GM19324 (cell line): ENCODE results near the gene CDR2.
"Not testable (repeated sequence)": the region's sequence is repeated elsewhere in the genome, so short reads cannot be mapped to it uniquely, and the experiment has no call there.

Experiments used
- ATAC-seq: cut with Tn5 transposase; IDR thresholded peaks from one replicate; pipeline ENCODE4 v1.9.1; 2021; ENCODE audit warnings: mild to moderate bottlenecking, moderate library complexity; ENCODE audit not compliant: unreplicated experiment, low FRiP score

The CDR2 gene

DNA sequence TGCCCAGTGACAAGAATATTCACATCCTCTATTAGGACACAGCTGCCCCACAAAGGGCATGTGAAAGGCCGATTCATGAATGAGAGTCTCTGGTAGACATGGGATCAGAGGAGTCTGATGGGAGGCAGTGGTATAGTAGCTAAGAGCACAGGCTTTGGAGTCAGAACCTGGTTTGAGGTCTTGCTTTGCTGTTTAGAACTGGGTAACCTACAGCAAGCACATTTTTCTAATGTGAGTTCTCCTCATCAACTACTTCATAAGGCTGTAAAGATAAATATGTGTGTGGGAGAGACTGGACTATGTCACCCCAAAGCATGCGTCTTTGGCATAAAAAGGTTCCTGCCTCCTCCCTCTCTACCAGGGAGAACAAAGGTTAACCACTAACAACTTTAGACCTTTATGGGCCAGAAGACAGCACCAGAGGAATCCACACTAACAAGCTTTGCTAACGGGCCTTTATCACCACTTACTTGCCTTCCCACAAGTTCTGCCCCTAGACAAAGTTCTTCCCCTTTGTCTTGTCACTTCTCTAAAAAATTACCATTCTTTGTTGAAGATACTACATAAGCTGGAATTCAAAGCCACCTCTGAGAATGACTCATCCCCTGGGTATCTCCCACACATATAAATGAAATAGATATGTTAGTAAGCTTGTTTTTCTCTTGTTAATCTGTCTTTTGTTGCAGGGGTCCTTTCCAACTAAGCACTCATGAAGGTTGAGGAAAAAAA, 21.1 kb downstream of the CDR2 start:
- no peak for ATAC-seq

DNA sequence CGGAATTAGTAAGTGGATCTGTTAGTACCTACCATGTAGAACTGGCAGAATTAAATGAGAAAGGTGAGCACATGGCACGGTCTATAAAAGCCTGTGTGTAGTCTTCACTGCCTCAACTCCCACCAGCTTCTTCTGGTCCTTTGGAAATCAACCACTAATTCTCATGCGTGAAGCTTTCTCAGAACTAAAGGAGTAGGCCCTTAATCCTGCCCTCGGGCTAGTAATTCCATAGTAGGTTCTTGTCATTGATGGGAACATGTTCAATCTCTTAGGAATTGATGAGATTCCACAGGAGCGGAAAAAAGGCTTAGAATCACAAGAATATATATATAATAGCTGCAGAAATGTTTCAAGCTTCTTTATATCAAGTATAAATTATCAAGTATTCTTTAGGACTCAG, 21.7 kb downstream of the CDR2 start:
- ATAC-seq, result no peak

DNA sequence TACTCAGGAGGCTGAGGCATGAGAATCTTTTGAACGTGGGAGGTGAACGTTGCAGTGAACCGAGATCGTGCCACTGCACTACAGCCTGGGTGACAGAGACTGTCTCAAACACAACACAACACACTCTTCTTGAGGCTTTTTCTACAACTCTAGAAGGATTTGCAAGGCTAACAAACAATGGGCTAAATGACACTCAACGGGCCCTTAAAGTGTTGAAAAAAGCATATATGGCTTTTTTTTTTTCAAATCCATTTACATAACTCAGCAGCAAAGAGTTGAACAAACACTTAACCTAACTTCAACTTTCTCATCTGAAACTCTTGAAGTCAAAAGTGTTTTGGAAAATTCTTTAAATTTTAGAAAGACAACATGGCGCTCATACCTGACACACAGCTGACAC, 22.3 kb downstream of the CDR2 start:
- ATAC-seq, result no peak

DNA sequence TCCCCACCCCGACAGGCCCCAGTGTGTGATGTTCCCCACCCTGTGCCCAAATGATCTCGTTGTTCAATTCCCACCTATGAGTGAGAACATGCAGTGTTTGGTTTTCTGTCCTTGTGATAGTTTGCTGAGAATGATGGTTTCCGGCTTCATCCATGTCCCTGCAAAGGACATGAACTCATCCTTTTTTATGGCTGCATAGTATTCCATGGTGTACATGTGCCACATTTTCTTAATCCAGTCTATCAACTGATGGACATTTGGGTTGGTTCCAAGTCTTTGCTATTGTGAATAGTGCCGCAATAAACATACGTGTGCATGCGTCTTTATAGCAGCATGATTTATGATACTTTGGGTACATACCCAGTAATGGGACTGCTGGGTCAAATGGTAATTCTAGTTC, 23.4 kb downstream of the CDR2 start:
- not testable (repeated sequence) for ATAC-seq

DNA sequence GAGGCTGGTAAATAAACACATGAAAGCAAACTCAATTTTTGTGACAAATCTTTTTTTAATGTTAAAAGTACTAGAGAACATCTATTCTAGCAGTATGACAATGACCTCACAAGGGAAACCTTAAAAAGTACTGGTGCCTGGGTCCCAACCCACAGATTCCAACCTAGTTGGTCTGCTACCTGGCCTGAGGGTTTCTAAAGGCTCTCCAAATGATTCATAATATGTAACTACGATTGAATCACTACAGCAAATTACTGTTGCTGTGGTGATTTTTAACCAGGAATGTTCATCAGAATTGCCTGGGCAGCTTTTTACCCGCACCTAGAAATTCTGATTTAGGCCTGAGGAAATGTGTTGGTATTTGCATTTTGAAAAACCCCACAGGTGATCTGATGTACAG, 26.1 kb downstream of the CDR2 start:
- no peak for ATAC-seq

DNA sequence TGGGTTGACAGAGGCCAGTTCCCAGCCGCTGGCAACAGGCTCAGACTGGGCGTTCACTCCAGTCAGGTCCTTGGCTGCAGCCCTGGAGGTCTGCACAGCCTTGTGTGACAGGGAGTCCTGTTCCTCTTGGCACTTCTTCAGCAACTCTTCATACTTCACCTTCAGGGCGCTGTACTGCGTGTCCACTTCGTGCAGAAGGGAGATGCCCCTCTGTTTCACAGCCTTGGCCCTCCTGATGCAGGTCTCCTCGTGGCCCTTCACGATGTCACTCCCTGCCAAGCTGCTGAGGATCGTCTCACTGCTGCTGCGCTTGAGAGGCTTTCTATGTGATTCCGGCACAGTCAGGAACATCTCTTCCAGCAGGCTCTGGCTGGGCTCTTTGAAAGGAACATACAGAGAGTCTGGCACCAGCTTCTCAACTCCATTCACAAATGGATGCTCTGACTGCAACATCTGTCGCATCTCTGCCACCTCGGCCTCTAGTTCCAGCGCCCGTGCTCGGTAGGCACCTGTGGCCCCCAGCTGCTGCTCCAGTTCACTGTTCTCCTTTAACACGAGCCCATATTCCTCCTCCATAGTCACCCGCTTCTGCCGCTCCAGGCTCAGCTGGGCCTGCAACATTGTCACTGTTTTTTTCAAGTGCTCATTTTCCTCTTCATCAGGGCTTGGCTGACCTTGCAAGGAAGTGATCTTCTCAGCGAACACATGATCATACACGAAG, 27.2 kb downstream of the CDR2 start:
- ATAC-seq, result no peak

DNA sequence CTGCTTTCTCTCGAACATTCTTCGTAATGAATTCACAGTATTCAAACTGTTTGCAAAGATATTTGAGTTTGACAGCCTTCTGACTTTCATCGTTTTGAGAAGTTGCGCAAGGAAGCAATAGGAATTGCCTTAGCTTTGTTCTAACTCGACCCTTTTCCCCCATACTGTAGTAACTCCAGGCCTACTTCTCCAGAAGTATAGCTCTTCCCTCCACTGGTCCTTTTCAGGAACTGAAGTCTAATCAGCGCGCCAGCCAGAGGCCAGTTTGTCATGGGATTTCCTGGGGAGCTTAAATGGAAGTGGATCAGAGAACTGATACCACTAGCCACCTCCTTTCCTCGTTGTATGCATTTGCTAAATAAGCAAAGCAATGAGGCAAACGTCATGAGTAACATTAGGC, 27.9 kb downstream of the CDR2 start:
- ATAC-seq, result no peak

DNA sequence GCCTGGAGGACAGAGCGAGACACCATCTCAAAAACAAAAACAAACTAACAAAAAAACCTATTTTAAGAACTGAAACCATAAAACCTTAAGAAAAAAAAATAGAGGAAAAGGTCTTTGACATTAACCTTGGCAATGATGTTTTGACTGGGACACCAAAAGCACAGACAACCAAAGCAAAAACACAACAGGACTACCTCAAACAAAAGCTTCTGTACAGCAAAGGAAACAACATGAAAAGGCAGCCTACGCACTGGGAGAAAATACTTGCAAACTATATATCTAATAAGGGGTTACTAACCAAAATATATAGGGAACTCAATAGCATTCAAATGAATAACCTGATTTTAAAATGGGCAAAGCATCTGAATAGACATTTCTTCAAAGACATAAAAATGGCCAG, 32.3 kb downstream of the CDR2 start:
- no peak for ATAC-seq

DNA sequence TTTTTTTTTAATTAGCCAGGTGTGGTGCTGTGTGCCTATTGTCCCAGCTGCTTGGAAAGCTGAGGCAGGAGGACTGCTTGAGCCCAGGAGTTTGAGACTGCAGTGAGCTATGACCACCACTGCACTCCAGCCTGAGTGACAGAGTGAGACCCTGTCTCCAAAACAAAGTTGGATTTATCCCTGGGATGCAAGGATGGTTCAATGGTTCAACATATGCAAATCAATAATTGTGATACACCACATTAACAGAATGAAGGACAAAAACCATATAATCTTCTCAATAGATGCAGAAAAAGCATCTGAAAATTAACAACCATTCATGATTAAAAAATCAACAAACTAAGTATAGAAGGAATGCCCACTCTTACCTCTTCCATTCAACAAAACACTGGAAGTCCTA, 33.5 kb downstream of the CDR2 start:
- ATAC-seq, result no peak

DNA sequence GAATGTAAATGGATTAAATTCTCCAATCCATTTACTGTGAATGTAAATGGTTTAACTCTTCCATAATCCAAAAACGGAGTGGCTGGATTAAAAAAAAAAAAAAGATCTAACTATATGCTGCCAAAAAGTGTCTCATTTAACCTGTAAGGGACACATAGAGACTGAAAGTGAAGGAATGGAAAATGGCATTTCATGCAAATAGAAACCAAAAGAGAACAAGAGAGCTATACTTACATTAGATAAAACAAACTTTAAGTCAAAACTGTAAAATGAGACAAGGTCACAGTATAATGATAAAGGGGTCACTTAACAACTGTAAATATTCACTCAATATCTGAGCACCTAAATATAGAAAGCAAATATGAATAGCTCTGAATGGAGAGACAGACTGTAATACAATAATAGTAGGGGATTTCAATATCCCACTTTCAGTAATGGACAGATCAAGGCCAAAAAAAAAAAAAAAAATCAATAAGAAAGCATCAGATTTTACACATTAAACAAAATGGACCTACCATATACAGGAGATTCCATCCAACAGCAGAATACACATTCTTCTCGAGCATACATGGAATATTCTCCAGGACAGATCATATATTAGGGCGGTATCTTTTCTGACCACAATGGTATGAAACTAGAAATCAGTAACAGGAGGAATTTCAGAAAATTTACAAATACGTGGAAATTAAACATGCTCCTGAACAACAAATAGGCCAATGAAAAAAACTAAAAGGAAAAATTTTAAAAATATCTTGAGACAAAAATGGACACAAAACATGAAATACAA, 36.4 kb downstream of the CDR2 start:
- ATAC-seq, result no peak

DNA sequence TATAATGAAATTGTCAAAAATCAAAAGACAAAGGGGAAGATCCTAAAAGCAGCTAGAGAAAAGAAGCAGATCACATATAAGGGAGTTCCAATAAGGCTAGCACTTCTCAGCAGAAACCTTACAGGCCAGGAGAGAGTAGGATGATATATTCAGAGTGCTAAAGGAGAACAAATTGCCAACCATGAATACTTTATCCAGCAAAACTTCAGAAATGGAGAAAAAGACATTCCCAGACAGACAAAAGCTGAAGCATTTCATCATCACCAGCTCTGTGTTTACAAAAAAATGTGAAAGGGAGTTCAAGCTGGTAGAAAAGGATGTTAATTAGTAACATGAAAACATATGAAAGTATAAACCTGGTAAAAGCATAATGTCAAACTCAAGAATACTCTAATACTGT, 37.4 kb downstream of the CDR2 start:
- ATAC-seq, result no peak

DNA sequence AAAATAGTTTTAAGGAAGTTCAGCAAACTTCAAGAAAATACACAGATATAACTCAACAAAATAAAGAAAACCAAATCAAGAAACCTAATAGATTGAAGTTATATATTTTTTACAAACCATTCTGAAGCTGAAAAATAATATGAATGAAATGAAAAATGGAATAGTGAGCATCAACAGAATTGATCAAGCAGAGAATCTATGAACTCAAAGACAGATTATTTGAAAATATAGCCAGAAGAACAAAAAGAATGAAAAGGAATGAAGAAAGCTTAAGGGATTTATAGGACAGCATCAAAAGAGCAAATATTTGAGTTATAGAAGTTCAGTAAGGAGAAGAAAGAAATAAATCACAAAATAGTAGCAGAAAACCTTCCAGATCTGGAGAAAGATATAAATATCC, 37.8 kb downstream of the CDR2 start:
- no peak for ATAC-seq

DNA sequence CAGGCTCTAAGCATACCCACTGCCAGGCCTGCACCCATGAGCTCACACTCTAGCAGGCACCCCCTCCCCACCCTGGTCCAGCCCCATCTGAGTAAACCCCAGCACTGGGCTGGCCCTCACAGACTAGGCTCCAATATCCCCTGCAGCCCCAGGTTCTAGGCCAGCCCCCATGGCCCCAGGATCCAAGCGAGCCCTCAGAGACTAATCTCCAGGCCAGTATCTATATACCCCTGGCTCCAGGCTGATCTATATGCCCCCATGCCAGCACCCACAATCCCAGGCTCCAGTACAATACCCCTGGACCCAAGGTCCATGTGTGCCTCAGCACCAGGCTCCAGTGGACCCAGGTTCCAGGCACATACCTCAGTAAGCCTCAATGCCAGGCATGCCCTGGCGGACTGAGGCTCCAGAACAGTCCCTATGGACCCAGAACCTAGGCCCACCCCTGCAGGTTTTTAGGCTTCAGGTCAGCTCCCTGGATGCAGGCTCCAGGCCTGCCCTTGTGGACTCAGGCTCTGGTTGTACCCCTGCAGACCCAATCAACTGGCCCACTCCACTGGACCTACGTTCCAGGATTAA, 38.7 kb downstream of the CDR2 start:
- no peak for ATAC-seq

DNA sequence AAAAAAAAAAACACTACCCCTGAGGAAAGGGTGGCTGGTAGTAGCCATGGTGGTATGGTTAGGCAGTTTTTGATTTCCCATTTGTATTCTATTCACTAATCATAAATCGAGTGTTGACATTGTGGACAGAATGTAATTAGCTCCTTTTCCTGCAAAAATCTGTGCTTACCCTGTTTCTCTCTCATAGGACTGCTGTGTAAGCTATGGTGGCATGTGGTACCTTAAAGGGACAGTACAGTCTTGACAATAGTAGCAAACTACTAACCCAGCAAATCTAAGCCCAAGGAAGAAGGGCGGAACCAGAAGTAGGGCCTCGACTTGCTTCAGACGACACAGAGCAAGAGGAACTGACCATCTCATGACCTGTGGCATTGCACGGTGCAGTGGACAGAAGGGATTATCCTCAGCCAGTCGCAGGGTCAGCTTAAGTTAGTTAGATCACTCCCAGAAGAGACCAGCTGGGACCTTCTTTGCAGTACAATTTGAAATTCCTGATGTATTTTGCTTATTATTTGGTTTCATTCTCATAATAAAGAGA, 40.9 kb downstream of the CDR2 start:
- no peak for ATAC-seq

DNA sequence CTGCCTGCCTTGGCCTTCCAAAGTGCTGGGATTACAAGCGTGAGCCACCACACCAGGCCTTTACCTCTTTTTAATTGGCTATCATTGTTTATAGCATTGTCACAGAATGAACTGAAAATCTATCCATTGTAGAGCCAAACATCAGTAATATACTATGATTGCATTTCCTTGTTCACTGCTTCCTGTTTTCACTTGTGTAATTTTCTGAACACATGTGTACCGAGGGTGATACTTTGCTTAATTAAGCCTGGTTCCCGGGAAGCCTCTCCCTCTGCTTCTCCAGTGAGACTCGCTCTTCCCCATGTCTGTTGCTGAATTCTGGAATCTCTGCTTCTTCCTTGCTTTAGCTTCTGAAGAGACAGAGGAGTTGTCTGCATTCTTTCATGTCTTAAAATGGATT, 44.1 kb downstream of the CDR2 start:
- no peak for ATAC-seq

DNA sequence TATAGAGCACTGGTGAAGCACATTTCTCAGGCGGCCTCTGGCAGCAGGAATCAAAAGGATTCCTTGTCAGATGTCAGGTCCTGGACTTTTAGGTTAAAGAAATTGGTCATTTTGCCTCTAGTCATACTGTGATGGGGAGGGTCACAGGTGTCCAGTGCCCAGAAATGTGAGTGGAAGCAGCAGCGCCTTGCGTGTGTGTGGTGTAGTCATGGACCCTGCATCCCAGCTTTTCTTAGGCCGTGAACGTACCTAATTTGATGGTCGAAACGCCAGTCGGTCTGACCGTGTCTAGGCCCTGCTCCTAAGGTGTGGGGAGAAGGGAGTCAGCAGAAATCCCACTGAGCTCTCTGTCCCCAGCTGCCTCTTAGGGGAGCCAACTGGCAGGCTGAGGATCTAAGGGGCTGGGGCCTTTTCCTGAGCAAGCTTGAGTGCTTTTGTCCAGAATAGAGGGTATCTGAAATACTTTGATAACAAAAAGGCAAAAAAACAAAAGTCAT, 45.2 kb downstream of the CDR2 start:
- ATAC-seq, result no peak

DNA sequence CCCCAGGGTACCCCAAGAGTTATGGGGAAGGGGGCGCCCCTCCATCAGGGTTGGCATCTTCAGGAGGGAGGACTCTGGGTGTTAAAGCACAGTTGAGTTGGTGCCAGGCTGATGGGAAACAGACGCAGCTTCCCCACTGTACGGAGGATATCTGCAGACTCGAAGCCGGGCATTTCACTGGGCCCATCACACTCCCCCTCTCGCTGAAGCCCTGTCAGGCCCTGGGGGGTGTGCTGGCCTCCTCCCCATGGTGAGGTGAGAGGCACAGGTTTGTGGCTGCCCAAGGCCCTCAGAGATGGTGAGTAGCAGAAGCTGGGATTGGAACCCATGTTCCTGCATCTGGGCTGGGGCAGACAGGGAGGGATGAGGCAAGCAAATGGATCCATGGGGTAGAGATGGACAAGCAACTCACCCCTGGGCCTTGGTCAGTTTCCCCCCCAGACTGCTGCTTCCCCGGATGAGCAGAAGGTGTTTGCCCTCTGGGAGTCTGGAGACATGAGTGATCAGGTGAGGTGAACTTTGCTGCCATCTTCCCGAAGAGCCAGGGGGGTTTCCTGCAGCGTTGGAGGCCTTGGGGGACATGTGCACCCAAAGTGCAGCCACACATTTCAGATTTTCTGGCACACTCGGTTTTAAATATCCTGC, 46.2 kb downstream of the CDR2 start:
- ATAC-seq, result no peak

DNA sequence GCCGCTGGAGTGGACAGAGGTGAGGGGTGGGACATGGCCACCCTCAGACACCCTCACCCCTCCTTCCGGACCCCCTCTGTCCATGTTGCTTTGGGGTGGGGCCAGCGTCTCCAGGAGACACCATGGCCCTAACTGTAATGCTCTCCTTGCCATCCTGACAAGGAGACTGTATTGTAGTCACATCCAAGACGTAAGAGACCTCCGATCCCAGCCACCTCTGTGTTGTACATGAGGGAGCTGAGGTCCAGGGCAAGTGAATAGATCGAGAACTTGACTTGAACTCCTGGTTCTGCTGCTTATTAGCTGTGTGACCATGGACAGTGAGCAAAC, 47.0 kb downstream of the CDR2 start:
- no peak for ATAC-seq

DNA sequence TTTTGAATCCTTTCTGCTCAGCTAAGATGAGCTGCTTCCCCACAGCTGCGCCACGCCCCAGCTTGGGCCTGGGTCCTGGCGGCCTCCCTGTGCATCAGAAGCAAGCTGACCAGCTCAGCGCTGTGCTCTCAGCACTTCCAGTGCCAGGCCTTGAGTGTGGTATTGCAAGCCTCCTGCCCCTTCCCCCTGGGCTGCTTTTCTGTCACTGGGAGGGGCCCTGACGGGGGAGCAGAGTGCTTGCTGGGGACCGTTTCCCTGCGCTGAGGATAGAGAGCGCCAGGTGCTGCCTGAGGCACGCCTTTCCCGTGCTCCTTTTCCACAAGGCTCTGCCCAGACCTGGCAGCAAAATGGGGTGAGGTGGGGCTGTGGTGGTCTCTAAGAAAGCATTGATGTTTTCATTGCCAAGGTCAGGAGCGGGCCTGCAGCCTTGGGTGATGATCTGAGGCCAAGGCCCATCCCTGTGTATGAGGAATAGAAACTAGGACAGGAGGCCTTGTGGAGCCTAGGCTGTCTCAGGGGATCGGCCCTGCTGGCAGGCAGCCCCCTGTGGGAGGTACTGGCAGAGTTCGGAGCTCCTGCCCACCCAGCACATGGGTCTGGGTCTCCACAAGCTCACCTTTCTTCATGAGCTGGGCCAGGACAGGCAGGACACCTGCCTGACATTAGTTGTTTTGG, 47.5 kb downstream of the CDR2 start:
- no peak for ATAC-seq

DNA sequence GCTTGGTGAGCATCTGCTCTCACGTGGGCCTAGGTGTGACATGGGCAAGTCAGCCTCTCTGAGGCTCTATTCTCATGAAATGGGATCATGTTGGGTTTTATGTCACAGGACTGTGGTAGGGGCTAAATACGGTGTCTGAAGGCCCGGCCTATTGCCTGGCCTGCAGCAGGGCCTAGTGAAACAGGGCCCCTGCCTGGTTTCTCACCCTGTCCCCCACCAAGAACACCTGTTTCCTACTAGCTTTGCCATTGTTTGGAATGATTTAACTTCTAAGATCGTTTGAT, 48.1 kb downstream of the CDR2 start:
- ATAC-seq, result no peak
